DMS53 treated with DMSO at 0.1 percent for 48 hours (cell line): ENCODE measurements around the gene BIRC7.

Source experiments
- DNase-seq: peaks from one replicate; lab custom pipeline; 2025; ENCODE audit not compliant: unreplicated experiment; lab: John Stamatoyannopoulos, UW

The BIRC7 gene

GRCh38 chr20:63224412-63225081, 11.2 kb upstream of the BIRC7 start:
- peak; percentile 15 for DNase-seq

GRCh38 chr20:63225082-63225454, 10.6 kb upstream of the BIRC7 start:
- DNase-seq = no peak

GRCh38 chr20:63226042-63226943, 9.4 kb upstream of the BIRC7 start:
- DNase-seq = no peak

GRCh38 chr20:63227260-63227659, 8.4 kb upstream of the BIRC7 start:
- no peak for DNase-seq

GRCh38 chr20:63228806-63229205, 6.9 kb upstream of the BIRC7 start:
- no peak for DNase-seq

- peak; percentile 18 for DNase-seq
Observed at GRCh38 chr20:63230800-63231268, 4.9 kb upstream of the BIRC7 start.

GRCh38 chr20:63232235-63233060, 3.3 kb upstream of the BIRC7 start:
- DNase-seq = no peak

- DNase-seq = no peak
Observed at GRCh38 chr20:63233061-63233344, 2.7 kb upstream of the BIRC7 start.

GRCh38 chr20:63233924-63234323, 1.8 kb upstream of the BIRC7 start:
- no peak for DNase-seq

GRCh38 chr20:63234693-63235398, 859 bp upstream of the BIRC7 start:
- DNase-seq = peak; percentile 32

GRCh38 chr20:63236116-63236837, 572 bp downstream of the BIRC7 start:
- no peak for DNase-seq

GRCh38 chr20:63238031-63238430, 2.3 kb downstream of the BIRC7 start:
- DNase-seq = no peak

- DNase-seq = no peak
Observed at GRCh38 chr20:63238514-63239125, 2.9 kb downstream of the BIRC7 start.

GRCh38 chr20:63239431-63239830, 3.7 kb downstream of the BIRC7 start:
- DNase-seq = no peak

GRCh38 chr20:63240004-63240403, 4.3 kb downstream of the BIRC7 start:
- no peak for DNase-seq

- peak; percentile 47 for DNase-seq
Observed at GRCh38 chr20:63241272-63241671, 5.6 kb downstream of the BIRC7 start.

GRCh38 chr20:63242736-63243135, 7.0 kb downstream of the BIRC7 start:
- no peak for DNase-seq

- DNase-seq = no peak
Observed at GRCh38 chr20:63243604-63244247, 8.0 kb downstream of the BIRC7 start.

- DNase-seq = no peak
Observed at GRCh38 chr20:63244468-63244867, 8.8 kb downstream of the BIRC7 start.
